Activated CD4-positive, alpha-beta T cell treated with anti-CD3 and anti-CD28 coated beads, Interleukin-2, amount 50 U/mL, for 4 hours (primary cell): ENCODE data around the gene CDC42SE2.

ENCODE experiments used
- DNase-seq, 2 experiments: peaks; one replicate each; pipeline ENCODE4 v3.0.0-alpha.2; 2020

CDC42SE2 gene

DNA sequence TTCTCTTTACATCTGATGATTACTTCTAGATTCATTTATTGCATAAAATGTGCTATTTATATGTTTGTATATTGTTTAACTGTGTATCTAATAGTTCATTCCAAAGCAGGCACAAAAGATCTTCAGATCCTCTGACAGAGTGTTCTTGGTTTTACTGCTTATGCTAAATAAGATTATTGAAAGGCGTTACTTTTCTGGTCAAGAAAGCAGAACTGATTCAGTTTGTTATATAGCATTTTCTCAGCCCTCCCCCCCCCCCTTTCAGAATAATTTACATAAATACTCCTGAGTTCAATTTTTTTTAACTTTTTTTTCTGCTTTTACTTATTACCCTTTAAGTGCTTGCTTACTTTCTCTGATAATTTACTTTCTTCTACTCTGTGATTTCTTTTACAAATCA, 15.4 kb downstream of the CDC42SE2 start:
- DNase-seq = no peak

DNA sequence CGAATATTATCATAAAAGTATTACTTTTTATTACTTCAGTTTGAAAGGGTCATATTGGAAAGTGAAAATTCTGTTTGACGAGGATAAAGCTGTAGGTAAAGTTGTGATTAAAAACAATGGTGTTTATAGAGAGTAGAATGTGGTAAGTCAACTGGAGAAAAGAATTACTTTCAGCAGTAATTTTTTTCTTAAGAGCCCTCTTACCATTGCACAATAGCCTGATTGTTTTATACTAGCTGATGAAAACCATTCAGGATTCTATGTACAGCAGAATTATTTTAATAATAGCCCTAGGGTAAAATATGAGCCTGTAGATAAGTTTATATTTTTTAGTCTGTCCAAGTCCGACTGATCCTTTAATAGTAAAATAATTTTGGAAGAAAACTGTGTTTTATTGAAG, 16.6 kb downstream of the CDC42SE2 start:
- DNase-seq = no peak

DNA sequence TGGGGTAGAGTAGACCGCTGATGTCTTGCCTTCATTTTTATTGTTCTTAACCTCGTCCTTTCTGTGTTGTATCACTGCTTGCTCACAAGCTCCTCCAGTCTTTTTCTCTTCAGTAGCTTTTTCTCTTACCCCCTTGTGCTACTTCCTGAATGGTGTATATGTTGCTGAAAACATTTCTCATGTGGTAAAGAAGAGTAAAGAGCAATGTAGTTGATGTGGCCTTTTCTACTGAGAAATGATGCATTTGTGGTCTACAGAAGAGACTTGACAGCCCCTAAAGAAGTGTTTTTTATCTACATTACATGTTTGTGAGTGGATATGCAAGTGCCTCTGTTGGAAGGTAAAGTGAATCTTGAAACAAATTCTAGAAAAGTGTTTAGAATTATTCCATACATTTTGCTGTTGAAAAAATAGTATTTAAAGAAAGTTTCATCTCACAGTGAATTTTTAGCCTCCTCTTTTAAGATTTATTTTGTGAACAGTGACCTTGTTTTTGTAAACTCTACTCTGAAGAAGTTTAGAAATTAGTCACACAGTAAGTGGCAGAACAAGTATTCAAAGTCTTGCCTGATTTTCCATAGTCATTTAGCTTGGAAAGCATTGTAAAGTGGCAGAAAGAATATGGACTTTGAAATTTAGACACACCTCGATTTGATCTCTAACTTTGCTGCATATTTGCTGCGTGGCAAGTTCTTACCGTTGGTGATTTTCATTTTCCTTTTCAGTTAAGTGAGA, 17.4 kb downstream of the CDC42SE2 start:
- DNase-seq = no peak

DNA sequence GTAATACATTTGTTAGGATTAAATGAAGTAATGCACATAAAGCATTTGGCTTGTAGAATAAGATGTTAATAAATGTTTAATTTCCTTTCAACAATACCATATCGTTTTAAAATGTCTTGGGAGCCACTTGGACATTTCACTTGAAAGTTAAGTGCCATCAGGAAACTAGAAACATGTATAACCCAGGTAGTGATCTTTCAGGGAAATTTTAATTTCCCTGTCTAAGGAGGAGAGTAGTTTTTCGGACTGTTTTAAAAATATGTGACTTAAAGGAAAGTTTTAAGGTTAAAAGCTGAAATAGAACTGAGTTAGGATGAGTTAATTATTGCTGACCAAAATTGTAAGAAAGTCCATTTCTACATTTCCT, 18.0 kb downstream of the CDC42SE2 start:
- DNase-seq = no peak

DNA sequence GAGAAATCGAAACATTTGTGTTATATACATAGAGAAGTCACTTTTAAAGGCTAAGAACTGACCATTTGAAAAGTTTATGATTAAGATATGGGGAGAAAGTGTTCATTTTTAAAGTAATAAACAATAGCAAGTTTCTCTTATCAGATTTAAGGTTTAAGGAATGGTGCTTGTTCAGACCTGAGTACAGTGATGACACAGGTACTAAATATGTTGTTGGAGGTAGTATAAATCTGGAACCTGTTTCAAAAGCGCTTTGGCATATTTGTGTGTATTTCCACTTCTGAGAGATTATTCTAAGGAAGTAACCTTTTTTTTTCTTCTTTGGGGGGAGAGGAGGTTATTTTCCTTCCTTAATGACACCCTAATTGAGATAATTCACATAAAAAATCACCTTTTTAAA, 18.4 kb downstream of the CDC42SE2 start:
- DNase-seq = no peak

DNA sequence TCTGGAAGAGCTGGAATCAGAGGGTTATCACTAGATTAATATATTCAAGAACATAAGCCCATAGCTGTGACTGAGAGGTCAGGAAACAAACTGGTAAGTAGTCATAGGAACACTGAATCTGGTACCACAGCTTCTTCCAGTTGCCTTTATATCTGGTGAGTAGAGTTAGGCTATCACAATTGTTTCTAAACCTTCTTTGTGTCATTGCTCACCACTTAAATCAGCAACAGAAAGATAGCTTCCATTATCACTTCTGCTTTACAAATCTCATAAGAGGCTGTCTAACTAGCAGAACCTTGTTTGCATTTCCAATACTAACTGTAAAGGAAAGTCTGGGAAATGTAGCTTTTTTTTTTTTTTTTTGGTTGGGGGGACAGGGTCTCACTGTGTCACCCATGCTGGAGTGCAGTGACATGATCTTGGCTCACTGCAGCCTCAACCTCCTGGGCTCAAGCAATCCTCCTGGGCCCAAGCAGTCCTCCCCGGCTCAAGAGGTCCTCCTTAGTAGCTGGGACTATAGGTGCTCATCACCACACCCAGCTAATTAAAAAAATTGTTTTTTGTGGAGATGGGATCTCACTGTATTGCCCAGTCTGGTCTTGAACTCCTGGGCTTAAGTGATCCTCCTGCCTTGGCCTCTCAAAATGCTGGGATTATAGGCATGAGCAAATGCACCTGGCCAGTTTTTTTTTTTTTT, 22.0 kb downstream of the CDC42SE2 start:
- DNase-seq = no peak

GRCh38 chr5:131286400-131286715, 22.5 kb downstream of the CDC42SE2 start:
- DNase-seq = no peak

DNA sequence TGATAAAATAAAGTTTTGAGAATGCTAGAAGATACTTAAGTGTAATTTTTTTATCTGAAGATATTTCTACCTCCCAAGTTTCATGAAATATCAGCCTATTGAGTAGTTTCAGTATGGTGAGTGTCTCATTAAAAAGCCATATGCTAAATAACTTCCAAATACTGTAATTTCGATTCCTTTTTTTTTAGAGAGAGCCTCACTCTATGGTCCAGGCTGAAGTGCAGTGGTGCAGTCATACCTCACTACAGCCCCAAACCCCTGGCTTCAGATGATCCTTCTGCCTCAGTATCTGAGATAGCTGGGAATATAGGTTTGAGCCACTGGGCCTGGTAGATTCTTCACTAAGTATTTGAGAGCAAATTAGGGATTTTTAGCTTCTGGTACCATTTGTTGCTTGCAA, 24.5 kb downstream of the CDC42SE2 start:
- no peak for DNase-seq

GRCh38 chr5:131289738-131290137, 25.9 kb downstream of the CDC42SE2 start:
- DNase-seq = no peak

DNA sequence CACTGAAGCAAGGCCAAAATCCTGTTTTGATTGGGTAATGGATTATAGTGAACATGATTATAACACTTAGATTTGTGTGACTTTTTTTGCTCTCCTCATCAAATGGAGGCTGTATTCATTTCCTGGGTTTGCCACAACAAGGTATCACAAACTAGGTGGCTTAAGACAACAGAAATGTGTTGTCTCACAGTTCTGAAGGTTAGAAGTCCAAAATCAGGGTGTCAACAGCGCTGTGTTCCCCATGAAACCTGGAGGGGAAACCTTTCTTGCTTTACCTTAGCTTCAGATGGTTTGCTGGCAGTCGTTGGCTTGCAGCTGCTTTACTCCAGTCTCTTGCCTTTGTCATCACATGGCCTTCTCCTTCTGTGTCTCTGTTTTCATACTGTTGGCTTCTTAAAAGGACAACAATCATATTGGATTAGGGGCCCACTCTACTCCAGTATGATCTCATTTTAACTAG, 32.4 kb downstream of the CDC42SE2 start:
- no peak for DNase-seq

DNA sequence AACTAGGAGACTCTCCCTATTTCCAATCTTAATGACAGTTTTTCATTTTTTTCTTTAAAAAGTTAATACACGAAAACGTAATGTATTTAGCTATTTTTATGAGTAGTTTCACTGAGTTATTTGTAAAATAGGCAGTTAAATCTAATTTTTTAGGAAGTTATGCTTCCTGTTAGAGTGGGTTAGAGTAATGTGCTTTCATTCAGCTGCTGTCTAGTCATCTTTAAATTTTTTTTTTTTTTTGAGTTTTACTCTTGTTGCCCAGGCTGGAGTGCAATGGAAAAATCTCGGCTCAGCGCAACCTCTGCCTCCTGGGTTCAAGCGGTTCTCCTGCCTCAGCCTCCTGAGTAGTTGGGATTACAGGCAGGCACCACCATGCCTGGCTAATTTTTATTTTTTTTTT, 34.0 kb downstream of the CDC42SE2 start:
- no peak for DNase-seq

DNA sequence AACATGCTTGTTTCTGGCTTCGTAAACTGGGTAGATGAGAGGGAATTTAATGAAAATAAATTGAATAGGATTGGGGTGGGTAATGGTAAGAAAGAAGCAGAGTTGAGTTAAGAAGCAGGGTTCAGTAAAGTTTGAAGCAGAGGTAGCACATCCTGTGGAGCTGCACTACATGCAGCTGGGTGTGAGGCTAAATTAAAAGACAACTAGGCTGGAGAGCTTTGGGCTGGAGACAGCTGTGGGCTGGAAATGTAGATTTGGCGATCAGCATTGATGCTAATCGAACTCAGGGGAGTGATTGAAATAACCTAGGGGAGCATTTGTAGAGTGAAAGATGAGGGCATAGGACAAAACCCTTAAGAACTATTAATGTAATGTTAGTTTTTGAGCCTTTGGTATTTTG, 35.6 kb downstream of the CDC42SE2 start:
- DNase-seq = no peak

- DNase-seq = no peak
Observed at GRCh38 chr5:131302506-131302905, 38.7 kb downstream of the CDC42SE2 start.

GRCh38 chr5:131303537-131303936, 39.7 kb downstream of the CDC42SE2 start:
- DNase-seq = no peak

GRCh38 chr5:131304414-131304813, 40.6 kb downstream of the CDC42SE2 start:
- no peak for DNase-seq

DNA sequence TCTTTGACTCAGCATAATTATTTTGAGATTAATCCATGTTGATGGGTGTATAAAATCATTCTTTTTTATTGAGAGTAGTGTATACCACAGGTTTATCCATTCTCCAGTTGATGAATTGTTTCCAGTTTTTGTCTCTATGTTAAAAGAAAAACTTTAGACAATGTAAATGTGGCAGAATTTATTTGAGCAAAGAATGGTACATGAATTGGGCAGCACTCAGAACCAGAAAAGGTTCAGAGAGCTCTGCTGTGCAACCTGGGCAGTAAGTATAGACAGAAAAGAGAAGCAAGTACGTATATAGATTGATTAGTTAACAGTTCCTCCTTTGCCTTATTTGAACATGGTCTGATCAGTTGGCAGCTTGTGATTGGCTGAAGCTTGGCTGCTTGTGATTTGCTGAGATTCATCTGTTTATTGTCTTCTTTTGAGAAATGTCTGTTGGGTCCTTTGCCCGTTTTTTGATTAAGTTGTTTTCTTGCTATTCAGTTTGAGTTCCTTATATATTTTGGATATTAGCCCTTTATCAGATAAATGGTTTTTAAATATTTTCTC, 41.4 kb downstream of the CDC42SE2 start:
- no peak for DNase-seq

DNA sequence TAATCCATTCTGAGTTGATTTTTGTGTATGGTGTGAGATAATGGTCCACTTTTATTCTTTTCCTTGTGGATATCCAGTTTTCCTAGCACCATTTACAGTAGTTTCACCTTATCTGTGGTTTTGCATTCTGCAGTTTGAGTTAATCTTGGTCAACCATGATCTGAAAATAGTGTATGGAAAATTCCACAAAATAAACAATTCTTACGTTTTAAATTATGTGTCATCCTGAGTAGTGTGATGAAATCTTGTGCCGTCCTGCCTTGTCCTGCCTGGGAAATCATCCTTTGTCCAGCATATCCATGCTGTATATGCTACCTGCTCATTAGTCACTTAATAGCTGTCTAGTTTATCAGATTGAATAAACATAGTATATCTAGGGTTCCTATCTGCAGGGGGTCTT, 42.1 kb downstream of the CDC42SE2 start:
- DNase-seq = no peak

GRCh38 chr5:131312235-131312772, 48.5 kb downstream of the CDC42SE2 start:
- DNase-seq = peak; percentile 10 to 14

- DNase-seq = no peak
Observed at GRCh38 chr5:131316026-131316425, 52.2 kb downstream of the CDC42SE2 start.

DNA sequence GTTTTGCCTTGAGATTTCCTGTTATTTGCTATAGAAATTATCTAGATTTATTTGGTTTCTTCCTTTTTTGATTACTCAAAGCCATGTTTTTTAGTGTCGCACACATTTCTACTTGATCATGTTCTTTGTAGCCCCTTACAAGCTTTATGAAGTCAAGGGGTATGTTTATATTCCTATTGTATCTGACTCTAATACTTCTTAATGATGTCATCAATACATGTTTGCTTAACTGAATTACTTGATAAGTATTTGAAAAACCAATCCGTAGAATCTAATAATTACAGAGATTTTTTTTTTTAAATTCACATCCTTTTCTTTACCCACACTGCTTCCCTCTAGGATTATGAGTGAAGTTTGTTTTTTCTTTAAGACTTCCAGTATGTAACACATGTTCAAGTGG, 53.0 kb downstream of the CDC42SE2 start:
- no peak for DNase-seq

GRCh38 chr5:131318455-131318854, 54.6 kb downstream of the CDC42SE2 start:
- no peak for DNase-seq

DNA sequence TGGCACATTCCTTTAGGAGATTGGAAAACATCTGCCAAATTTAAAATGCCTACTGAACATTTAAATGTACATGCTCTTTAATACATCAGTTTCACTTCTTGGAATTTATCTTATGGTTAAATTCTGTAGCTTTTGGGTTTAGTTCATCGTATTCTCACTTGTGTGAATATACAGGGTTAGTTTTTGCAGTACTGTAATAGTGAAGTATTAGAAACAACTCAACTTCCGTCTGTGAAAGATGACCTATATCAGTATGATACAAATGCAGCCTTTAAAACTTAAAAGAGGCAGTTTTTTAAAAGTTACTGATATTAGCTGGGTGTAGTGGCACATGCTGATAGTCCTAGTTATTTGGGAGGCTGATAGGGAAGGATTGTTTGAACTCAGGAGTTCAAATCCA, 57.2 kb downstream of the CDC42SE2 start:
- no peak for DNase-seq

DNA sequence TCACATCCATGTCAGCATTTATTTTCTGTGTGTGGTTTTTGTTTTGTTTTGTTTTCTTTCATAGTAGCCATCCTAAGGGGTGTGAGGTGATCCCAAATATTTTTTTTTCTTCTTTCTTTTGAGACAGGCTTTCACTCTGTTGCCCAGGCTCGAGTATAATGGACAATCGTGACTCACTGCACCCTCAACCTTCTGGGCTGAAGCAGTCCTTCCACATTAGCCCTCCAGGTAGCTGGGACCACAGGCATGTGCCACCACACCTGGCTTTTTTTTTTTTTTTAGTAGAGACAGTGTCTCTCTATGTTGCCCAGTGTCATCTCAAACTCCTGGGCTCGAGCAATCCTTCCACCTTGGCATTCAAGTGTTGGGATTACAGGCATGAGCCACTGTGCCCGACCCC, 59.1 kb downstream of the CDC42SE2 start:
- DNase-seq = no peak

DNA sequence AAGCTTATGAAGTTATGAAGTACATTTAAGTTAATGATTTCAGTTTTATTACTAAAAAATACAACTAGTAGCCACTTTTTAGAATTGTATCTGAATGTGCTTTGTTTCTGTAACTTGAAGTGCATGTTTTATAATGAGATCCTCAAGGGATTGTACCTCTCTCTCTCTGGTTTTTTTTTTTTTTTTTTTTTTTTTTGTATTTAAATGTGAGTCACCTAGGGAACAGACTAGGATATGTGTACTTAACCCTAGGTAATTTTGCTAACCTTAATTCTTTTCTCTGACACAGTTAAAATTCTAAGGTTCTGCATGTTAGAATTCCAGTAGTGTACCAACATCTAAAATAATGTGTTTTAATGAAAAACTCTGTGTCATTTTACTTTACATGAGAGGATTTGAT, 59.5 kb downstream of the CDC42SE2 start:
- DNase-seq = no peak
